ENCODE data around the gene C4A.
"Not testable (repeated sequence)": the region's sequence is repeated elsewhere in the genome, so short reads cannot be mapped to it uniquely, and the experiment has no call there.

The C4A gene

DNA sequence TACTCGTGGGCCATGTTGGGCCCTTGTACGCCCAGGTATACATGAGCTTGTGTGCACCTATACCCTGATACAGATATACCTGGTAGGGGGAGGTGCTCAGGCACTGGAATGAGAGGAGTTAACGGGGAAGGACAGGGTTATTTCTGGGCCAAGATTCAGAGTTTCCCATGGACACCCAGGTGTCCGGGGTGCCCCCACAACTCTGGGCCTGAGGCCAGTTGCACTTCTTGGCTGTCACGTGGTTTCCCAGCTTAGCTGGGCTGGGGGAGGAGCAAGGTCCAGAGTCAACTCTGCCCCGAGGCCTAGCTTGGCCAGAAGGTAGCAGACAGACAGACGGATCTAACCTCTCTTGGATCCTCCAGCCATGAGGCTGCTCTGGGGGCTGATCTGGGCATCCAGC is at the start of gene C4A:
Gene C4A (plus strand): TSS at position 314 of the 400 bp plus-strand sequence. CDS start 51 bp downstream, at position 365.
- not testable (repeated sequence) for DNase-seq

DNA sequence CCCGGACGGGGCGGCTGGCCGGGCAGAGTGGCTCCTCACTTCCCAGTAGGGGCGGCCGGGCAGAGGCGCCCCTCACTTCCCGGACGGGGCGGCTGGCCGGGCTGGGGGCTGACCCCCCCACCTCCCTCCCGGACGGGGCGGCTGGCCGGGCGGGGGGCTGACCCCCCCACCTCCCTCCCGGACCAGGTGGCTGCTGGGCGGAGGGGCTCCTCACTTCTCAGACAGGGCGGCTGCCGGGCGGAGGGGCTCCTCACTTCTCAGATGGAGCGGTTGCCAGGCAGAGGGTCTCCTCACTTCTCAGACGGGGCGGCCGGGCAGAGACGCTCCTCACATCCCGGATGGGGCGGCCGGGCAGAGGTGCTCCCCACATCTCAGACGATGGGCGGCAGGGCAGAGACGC is 49.7 kb upstream of the C4A start:
- DNase-seq: not testable (repeated sequence)

DNA sequence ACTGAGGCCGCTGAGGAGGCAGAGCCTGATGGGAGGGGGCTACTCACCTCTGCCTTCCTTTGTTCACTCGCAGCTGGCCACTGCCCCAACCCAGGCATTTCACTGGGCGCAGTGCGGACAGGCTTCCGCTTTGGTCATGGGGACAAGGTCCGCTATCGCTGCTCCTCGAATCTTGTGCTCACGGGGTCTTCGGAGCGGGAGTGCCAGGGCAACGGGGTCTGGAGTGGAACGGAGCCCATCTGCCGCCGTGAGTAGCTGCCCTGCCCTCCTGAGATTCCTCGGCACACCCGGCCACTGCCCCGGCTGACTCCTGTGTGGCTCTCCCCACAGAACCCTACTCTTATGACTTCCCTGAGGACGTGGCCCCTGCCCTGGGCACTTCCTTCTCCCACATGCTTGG is 48.3 kb upstream of the C4A start:
- DNase-seq: no peak

DNA sequence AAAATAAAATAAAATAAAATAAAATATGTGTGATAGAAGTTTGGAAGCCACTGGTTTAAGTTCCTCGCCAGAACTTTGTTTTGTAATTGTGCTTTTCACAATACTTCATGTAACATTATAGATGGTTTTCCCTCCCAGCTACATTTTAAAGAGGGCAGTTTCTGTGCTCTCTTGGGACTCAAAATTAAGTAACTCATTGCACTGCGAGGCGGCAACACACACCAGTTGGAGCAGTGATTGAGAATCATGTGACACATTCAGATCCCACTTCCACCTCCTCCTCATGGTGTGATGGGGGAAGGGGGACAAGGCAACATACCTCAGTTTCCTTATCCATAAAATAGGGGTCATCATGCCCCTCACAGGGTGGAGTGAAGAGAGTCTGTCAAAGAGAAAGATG is 46.8 kb upstream of the C4A start:
- no peak for DNase-seq

DNA sequence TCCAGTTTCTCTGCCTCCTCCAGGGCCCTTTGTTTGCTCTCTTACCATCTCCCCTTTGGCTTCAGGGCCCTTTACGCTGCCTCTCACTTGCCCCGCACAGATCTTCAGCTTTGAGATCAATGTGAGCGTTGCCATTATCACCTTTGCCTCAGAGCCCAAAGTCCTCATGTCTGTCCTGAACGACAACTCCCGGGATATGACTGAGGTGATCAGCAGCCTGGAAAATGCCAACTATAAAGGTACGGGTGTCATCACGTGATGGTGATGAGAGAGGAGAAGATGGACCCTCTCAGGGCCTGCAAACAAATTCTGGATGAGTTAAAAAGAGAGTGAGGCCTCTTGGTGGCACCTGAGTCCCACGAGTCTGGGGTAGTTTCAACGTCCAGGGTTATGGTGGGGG is 46.0 kb upstream of the C4A start:
- DNase-seq: no peak

DNA sequence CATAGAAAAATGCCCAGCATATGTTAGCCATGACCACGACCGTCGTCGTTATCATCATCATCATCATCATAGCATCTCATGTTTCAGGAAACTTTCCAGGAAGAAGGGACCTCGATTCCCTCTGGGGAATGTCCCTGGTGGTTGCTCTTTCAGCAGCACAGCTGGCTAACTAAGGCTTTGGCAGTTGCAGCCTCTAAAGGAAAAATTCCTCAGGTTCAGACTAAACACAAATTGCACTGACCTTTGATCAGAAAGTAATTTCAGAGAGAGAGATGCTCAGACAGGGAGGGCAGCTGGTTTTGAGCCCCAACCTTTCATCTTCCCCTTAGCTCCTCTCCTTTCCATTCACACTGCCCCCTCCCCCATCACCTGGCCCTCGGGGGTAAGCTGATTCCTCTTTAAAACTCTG is 41.6 kb upstream of the C4A start:
- DNase-seq: no peak

DNA sequence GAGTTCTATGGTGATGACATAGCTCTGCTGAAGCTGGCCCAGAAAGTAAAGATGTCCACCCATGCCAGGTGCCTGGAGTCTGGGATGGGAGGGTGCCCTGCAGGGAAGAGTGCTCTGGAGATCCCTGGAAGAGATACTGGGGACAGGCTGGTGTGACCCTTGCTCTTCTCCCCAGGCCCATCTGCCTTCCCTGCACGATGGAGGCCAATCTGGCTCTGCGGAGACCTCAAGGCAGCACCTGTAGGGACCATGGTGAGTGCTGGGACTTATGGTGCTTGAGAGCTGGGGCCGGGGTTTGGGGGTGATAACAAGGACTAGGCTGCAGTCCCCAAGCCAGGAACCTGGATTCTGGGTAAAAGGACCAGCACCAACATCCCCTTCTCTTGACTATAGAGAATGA is 38.1 kb upstream of the C4A start:
- DNase-seq: no peak

DNA sequence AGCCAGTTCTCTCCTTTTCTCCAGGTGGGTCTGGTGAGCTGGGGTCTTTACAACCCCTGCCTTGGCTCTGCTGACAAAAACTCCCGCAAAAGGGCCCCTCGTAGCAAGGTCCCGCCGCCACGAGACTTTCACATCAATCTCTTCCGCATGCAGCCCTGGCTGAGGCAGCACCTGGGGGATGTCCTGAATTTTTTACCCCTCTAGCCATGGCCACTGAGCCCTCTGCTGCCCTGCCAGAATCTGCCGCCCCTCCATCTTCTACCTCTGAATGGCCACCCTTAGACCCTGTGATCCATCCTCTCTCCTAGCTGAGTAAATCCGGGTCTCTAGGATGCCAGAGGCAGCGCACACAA is 36.7 kb upstream of the C4A start:
- DNase-seq: no peak

DNA sequence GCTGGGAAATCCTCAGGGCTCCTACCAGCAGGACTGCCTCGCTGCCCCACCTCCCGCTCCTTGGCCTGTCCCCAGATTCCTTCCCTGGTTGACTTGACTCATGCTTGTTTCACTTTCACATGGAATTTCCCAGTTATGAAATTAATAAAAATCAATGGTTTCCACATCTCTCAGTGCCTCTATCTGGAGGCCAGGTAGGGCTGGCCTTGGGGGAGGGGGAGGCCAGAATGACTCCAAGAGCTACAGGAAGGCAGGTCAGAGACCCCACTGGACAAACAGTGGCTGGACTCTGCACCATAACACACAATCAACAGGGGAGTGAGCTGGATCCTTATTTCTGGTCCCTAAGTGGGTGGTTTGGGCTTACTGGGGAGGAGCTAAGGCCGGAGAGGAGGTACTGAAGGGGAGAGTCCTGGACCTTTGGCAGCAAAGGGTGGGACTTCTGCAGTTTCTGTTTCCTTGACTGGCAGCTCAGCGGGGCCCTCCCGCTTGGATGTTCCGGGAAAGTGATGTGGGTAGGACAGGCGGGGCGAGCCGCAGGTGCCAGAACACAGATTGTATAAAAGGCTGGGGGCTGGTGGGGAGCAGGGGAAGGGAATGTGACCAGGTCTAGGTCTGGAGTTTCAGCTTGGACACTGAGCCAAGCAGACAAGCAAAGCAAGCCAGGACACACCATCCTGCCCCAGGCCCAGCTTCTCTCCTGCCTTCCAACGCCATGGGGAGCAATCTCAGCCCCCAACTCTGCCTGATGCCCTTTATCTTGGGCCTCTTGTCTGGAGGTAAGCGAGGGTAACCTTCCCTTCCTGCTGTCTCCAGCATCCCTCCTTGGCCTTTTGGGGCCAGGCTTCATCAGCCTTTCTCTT is 36.1 kb upstream of the C4A start, which contains the start of gene CFB:
Gene CFB (plus strand): TSS at position 589 of the 863 bp plus-strand sequence. CDS start 127 bp downstream, at position 716.
- DNase-seq: no peak

DNA sequence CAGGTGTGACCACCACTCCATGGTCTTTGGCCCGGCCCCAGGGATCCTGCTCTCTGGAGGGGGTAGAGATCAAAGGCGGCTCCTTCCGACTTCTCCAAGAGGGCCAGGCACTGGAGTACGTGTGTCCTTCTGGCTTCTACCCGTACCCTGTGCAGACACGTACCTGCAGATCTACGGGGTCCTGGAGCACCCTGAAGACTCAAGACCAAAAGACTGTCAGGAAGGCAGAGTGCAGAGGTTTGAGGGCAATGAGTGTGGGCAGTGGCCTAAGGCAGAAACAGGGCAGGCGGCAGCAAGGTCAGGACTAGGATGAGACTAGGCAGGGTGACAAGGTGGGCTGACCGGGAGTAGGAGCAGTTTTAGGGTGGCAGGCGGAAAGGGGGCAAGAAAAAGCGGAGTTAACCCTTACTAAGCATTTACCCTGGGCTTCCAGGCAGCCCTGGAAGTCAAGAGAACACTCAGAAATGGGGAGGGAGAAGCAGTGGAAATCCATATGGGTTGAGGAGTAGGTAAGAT is 35.4 kb upstream of the C4A start:
- no peak for DNase-seq

DNA sequence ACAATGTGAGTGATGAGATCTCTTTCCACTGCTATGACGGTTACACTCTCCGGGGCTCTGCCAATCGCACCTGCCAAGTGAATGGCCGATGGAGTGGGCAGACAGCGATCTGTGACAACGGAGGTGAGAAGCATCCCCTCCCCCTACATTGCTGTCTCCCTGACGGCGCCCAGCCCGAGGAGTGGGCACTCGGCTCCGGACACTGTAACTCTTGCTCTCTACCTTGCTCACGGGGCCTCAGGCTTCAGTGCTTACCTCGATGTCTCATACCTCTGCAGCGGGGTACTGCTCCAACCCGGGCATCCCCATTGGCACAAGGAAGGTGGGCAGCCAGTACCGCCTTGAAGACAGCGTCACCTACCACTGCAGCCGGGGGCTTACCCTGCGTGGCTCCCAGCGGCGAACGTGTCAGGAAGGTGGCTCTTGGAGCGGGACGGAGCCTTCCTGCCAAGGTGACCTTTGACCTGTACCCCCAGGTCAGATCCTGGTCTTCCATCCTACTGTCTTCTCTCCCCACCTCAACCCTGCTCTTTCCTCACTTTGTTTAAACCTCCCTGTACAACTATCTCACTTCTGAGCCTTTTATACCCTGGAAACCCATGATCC is 34.7 kb upstream of the C4A start:
- no peak for DNase-seq

DNA sequence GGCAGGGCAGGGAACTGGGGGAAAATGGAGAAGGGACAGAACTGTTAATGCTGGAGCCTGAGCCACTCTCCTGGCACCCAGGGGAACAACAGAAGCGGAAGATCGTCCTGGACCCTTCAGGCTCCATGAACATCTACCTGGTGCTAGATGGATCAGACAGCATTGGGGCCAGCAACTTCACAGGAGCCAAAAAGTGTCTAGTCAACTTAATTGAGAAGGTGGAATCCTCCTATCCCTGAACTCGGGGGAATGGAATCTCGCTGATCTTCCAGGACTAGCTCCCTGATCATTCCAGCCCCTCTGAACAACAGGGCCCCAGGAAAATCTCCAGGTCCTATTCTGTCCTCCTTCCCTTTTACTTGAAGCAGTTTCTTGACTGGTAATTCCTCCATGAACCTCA is 34.0 kb upstream of the C4A start:
- DNase-seq: no peak

DNA sequence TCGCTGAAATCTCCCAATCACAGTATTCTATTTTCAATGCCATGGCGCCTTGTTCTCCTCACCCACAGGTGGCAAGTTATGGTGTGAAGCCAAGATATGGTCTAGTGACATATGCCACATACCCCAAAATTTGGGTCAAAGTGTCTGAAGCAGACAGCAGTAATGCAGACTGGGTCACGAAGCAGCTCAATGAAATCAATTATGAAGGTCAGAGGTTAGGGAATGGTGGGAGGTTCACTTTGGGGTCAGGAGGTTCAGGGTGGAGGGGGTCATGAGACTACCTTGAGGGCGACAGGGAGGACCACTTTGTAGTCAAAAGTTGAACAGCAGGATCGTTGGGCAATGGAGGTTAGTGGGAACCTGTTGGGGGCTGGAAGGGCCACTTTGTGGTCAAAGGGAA is 33.6 kb upstream of the C4A start:
- DNase-seq: no peak

DNA sequence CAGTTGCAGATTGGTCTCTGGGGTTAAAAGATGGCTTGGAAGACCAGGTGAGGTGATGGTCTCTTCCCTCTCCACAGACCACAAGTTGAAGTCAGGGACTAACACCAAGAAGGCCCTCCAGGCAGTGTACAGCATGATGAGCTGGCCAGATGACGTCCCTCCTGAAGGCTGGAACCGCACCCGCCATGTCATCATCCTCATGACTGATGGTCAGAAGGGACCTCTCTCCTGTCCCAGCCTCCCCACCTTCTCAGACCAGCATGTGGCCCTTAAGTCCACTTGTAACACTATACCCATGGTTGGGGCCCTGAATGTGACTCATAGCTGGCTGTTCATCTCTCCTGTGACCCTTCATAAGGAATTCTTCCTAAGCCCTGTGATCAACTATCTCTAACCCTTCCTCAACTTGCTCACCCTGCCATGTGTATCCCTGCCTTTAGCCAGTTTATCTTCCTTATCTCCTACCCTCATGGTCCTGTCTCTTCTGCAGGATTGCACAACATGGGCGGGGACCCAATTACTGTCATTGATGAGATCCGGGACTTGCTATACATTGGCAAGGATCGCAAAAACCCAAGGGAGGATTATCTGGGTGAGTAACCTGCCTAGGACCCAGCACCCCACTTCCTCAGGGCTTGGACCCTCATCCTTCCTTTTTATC is 33.0 kb upstream of the C4A start:
- DNase-seq: no peak

DNA sequence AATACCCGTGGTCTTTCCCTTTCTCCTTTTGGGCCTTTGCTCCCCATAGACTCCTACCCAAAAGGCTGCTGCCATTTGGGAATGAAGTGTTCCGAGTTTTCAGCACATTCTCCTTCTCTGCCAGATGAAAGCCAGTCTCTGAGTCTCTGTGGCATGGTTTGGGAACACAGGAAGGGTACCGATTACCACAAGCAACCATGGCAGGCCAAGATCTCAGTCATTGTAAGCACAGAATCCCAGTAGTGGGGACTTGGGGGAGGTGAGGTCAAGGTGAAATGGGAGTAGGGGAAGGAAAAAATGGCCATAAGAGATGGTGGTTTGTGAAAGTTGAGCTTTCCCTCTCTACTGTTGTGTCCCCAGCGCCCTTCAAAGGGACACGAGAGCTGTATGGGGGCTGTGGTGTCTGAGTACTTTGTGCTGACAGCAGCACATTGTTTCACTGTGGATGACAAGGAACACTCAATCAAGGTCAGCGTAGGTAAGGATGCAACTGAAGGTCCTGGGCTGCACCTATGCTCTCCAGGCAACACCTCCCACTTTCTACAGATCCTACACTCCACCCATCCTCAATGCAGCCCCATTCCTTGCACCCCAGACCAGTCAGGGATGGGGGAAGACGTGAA is 31.8 kb upstream of the C4A start:
- DNase-seq: no peak

DNA sequence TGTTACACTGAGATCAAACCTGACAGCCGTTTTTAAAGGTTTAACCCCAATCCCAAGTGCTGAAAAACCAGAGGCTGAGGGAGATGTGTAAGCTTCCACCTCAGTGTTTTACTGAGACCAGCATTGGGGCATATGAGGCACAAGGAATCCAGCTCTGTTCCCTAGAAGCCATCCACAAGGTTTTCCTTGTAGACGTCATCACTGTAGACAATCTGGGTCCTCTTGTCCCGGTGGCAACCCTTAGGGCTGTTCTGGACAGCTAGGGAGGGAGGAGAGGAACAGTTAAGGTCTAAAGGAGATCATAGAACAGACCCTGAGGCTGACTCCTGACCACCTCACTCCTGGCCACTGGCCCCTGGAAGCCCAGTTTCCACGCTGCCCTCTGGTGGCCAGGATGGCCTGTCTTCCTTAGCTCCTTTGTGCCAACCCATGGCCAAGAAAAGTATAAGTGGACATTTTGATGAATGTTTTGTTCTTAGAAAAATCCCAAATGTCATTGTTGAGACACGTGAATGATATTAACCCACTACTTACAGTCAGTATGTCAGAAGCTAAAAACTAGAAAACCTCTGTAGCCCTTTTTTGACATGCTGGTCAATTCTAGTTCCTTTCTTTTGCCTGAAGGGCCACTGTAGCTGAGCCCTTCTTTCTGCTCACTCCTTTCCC is 29.6 kb upstream of the C4A start:
- DNase-seq: peak; percentile 44

DNA sequence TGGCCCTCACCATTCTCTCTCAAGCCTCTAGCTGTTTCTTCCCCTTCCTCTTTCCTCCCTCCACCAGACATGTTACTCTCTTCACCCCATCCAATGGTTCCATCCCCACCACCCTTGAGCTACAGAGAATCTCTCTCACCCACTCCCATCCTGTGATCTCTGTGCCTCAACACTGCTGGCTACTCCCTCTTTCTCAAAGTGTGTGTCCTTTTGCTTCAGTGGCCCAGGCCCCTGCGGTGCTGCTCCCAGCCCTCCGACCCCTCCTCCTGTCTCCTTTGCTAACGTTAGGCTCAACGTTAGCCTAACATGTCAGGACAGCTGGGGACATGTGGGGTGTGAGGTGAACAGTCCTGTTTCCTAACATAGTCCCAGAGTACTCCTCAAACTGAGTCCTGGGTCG is 29.0 kb upstream of the C4A start:
- no peak for DNase-seq

DNA sequence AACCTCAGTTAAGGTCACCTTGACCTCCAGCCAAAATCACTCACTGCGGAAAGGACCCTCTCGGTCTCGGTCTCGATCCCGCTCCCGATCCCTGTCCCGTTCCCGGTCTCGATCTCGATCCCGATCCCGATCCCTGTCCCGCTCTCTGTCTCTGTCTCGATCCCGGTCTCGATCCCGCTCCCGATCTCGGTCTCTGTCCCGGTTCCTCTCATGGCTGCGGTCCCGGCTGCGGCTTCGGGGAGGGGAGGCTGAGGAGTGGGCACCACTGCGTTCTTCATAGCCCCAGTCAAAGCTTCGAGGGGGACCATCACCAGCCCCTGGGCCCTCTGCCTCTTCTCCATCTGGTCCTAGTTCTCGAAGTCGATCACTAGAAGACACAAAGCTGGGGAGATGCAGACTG is 27.3 kb upstream of the C4A start:
- DNase-seq: no peak

DNA sequence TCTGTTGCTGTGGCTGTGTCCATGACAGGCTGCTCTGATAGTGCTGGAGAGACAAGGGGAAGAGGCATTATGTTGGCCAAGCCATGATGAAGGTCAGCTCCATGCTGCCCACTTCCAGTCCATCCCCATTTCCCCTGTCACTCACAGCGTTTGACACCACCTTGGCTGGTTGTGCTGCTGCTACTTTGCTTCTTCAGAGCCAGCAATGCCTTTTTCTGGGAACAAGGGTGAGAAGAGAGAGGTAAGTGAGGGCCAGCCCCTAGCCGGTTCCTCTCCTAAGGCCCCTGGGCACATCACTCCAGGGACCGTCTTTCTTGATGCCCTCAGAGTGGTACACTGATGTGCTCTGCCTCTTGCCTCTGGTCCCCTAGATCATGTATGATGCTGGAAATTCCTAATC is 25.1 kb upstream of the C4A start:
- no peak for DNase-seq

DNA sequence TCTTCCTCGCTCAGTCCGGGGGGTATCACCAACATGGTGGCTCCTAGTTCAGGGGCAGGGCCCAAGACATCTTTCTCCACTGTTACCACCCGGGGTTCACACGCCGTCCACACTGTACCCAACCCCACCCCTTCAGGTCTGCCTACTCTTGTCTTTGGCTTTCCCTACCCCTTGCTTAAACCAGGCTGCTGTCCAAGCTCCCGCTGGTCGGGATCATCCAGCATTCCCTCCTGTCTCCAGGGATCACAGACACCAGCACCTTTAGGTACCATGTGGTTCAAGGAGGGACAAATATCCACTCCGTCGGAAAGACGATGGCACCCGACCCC is 23.5 kb upstream of the C4A start:
- no peak for DNase-seq

DNA sequence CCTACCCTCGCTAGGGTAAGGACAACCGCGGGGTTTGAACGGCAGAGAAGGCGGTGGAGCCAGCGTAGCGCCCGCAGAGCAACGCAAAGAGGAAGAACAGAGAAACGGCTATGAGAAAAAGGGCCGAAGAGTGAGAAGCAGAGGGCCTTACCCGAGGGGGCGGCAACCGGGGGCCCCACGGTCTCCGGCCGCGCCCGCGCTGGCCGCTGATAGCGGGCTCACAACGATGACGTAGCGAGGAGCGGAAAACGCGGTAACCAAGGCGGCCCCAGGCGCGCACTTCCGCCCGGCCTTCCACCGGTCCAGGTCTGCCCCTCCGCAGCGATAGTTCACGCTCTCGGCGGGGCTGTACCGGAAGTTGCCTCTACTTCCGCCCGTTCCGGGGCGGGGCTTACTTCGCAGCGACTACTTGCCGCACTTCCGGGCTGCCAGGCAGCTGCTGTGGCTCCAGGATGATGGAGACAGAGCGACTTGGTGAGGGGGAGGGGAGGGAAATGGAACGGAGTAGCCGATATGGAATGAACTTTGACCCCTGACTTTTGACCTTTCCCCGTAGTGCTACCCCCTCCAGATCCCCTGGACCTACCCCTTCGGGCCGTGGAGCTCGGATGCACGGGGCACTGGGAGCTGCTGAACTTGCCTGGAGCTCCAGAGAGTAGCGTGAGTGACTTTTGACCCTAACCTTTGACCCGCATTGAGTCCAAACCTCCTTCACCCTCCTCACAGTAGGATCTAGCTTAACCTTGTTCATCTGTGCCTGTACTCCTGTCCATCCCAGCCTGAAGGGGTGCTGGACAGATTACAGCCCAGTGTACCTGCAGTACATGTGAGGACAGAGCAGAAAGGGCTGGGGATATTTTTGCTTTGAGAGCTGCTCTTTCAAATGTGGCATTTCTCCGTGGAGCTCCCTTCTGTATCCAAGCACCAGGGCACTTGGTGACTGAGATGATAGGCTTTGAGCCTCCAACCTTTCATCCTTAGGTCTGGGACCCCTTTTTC is 22.8 kb upstream of the C4A start, which contains the start of the genes NELFE and SKIC2:
Gene NELFE (minus strand): TSS at position 231 of the 999 bp plus-strand sequence. CDS start 525 bp downstream, outside the sequence.
Gene SKIC2 (plus strand): TSS at position 435 of the 999 bp plus-strand sequence. CDS start 18 bp downstream, at position 453.
- peak; percentile 98 for DNase-seq

Data from stimulated activated CD4-positive, alpha-beta T cell treated with anti-CD3 and anti-CD28 coated beads, Interleukin-4, amount 100 ng/mL, for 24 hours (primary cell).